Measurements from ENCODE around the gene MESP1.
"Not testable (repeated sequence)": the region's sequence is repeated elsewhere in the genome, so short reads cannot be mapped to it uniquely, and the experiment has no call there.

The MESP1 gene

GRCh38 chr15:89750560-89751542, at the start of gene MESP1:
Gene MESP1, minus strand, starts transcription at chr15:89751249. Its CDS starts 18 bp downstream, at chr15:89751231.
- DNase-seq = peak; percentile 84

DNA sequence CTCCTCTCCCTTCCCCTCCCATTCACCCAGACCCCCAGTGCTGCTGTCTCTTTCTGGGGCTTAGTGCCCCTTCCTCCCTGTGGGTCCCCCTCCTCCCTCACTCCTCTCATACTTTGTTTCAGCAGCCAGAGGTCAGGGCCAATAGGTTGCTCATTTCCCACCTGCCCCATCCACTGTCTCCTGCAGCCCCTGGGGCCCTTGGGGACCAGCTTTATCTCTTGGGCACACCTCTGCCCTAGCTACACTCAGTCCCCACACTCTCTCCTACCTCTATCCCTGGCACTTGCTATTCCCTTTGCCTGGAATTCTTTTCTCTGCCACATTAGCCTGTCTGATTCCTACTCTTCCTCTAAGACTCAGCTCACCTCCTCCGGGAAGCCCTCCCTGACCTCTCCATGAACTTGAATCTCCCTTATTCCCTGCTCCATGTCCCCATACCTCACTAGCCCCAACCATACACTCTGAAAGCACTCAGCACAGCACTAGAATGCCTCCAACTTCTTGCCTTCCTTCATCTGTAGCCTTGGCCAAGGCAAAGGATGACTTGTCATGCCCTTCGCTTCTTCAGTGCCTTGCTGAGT, 49.0 kb upstream of the MESP1 start:
- DNase-seq = no peak

DNA sequence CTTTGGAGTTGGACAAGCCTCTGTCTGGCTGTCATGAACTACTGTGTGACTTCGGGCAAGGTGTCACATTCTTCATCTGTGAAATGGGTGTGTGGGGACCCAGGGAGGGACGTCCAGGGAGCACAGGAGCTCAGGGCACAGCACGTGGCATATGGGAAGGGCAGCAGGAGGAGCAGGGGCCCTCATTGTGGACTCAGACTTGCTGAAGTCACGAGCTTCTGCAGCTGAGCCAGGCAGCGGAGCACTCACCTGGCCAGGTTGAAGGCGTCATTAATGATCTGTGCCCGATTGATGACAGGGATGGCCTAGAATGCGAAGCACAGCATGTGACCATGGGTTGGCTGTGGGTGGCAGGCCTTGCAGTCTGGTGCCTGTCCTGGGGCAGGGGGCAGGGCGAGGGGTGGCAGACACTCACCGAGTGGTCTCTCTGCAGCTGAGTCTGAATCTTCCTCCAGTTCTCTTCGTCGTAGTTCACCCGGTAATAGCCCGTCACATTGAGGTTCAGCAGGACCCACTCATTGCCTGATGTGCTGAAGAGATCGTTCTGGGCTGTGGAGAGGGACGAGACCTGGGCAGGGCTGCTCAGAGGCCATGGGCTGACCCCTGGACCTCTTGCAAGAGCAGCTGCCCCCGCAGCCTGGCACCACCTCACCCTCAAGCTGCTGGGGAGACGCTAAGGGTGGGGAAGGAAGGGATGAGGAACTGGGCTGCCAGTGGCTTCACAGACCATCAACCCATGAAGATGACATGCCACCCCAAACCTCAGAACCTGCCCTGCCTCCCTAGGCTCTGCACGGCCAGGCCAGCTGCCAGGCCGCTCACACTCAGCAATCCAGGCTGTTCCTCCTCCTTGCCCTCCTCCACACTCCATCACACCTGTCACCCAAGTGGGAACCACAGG, 48.2 kb upstream of the MESP1 start:
- no peak for DNase-seq

- no peak for DNase-seq
These were observed 46.7 kb upstream of the MESP1 start for GRCh38 chr15:89797678-89798201.

GRCh38 chr15:89795996-89796395, 44.9 kb upstream of the MESP1 start:
- no peak for DNase-seq

DNA sequence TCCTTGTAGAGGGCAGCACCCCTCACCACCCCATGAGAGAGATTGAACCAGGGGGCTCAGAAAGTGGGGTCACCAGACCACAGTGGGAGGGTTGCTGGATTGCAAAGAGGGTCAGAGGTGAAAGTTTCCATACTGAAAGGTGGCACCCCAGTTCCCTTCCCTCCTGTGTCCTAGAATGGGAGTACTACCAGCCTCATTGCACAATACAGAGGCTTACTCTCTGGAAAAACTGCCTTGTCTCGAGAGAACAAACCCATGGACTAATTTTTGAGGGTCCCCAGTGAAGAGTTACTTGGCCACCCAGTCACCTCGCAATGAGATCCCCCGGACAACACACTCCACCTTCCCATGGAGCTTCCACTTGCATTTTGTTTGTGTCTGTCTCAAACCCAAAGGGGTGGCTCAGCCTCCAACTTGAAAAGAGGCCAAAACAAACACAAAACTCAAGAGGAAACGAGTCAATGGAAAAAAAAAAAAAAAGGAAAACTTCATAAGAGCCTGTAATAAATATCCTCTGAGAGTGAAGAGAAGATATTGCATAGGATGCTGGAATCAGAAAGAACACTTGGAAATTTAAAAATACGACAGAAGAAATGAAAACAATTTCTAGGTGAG, 43.7 kb upstream of the MESP1 start:
- DNase-seq = no peak

DNA sequence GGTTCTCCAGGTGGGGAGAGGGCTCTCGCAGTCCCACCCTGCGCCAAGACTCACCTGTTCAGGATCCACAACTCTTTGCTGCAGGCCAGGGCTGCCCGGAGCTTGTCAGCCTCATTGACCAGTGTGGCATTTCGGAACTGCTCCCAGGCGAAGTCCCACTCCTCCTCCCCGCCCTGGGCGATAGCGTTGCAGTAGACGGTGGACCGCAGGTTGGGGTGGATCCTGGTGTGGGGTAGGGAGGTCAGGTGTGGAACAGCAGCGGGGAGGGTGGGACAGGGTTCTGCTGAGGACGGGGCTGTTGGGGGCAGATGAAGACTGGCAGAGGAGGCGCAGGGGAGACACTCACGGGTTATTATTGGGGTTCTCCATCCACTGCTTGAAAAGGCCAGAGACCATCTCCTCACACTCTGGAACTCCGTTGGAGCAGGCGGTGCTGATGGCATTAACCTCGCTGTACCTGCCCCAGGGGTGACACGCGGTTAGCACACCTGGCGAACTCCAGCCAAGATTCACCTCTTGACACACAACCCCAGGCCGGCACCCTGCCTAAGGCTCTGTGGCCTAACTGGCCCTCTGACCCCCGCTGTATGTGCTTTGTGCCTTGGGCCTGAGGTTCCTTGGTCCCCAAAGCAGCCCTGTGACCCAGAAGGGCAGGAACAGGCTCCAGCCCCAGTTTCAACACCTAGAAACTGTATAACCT, 41.2 kb upstream of the MESP1 start:
- no peak for DNase-seq

GRCh38 chr15:89790661-89791060, 39.6 kb upstream of the MESP1 start:
- DNase-seq = no peak

DNA sequence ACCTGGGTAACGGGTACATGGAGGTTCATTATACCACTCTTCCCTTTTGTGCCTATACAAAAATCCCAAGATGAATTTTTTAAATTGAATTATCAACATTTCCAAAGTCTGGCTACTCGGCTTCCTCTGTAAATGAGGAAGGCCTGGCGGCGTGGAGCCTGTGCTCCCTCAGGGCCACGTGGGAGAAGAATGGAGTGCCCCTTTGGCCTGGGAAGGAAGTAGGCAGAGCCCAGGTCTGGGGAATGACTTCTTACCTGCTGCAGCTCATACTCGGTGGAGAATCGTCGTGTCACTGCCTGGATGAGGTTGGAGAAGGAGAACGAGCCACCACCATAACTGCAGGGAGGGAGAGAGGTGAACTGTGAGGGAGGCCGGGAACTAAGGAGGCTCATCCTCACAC, 39.2 kb upstream of the MESP1 start:
- DNase-seq = no peak

DNA sequence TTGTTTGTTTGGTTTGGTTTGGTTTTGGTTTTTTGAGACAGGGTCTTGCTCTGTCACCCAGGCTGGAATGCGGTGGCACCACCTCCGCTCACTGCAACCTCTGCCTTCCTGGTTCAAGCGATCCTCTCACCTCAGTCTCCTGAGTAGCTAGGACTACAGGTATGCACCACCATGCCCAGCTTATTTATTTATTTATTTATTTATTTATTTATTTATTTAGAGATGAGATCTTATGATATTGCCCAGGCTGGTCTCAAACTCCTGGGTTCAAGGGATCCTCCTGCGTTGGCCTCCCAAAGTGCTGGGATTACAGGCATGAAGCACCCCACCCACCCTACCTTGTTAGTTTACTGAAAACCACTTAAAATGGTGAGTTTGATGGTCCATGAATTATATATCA, 37.5 kb upstream of the MESP1 start:
- DNase-seq = not testable (repeated sequence)

GRCh38 chr15:89787944-89788343, 36.9 kb upstream of the MESP1 start:
- no peak for DNase-seq

GRCh38 chr15:89785774-89786140, 34.7 kb upstream of the MESP1 start:
- DNase-seq = no peak

DNA sequence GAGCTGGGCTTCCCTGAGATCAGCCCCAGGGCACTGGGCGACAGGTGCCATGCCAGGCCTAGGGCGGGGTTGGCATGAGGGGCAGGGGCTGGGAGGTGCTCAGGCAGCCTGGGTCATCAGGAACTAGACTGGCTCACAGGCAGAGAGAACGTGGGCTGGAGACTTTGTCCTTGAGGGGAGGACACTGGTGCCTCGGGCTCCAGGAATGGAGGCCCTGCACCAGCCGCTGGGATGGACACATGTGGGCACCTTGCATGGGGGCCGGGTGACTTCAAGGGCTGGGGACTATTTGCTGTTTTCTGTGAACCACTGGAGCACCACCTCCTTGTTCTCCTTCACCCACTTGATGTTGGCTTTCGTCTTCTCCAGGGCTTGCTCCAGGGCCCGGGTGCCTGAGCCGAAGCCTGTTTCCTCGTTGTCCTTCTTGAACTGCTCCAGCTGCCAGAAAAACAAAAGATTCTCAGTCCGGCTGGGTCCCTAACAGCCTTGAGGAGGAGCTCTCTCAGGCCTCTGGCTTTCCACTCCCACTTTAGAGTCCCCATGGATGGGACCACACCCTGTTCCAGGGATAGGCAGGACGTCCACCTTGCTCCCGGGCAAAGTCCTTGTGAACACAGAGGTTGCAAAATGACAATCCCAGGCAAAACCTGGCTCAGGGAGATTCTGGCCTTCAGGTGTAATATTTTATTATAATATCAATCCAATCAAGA, 34.2 kb upstream of the MESP1 start:
- DNase-seq = no peak

DNA sequence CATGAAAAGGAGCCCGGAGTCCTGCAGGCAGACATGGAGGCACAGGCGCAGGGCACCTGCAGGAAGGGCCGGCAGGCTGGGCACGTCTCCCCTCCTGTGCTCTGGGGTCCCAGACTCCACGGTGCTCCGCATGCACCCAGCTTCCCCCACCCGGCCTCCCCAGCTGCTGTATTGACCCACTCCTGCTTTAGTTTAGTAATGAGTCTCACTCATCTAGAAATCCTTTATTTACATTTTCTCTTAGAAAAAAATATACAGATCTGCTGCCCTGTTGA, 33.6 kb upstream of the MESP1 start:
- no peak for DNase-seq

GRCh38 chr15:89783861-89784685, 33.0 kb upstream of the MESP1 start:
- no peak for DNase-seq

DNA sequence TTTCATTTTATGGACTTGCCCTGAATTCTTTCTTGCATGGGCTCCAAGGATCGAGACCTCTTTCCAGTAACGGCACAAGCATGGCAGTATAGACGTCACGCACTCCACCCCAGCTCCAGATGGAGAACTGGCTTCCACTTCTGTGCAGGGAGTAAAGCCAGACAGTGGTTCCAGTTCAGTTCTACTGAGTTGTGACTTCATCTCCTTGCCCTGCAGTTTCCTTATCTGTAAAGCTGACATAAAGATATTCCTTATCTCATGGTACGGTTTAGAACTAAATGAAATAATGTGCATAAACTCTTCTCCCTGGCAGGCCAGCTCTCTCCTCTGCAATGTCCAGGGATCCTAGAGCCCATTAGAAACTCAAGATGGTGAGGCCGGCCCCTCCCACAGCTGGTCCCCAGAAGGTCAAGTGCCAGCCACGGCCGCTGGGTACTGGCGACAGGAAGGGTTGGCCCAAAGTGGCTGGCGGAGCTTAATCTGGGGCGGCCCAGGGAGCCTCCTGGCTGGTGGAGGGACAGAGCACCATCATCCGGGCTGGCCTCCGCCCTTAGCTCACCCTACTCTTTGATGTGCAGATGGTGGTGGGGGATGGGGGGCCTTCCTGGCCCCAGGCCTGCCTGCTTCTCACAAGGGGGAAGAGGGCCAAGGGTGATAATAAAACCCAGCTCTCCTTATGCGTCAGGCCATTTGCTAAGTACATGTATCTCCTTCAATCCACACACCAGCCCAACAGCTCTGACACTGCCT, 32.2 kb upstream of the MESP1 start:
- DNase-seq = no peak

GRCh38 chr15:89782619-89782950, 31.5 kb upstream of the MESP1 start:
- DNase-seq = not testable (repeated sequence)

DNA sequence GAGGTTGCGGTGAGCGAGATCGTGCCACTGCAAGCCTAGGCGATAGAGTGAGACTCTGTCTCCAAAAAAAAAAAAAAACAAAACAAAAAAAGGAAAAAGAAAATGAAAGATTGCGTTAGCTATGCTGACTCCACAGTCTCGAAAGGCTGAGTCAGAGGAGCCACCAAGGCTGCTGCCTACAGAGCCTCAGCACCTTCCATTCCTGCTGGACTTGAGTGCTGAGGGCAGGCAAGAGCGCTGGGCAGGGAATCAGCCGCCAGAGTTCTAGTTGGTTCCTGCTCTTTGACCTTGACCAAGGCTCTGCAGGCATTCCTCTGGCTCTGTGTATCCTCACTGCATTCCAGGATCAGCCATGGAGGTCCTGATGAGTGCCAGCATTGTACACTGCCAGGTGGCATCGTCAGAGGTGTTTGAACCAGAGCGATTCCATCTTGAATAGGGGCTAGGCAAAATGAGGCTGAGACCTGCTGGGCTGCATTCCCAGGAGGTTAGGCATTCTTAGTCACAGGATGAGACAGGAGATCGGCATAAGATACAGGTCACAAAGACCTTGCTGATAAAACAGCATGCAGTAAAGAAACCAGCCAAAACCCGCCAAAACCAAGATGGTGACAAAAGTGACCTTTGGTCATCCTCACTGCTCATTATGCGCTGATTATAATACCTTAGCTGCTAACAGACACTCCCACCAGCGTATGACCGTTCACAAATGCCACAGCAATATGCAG, 31.0 kb upstream of the MESP1 start:
- DNase-seq = no peak

GRCh38 chr15:89781055-89781454, 30.0 kb upstream of the MESP1 start:
- DNase-seq = no peak
